K562 (cell line): ENCODE measurements around the gene NCOA3.

Source experiments
- FOS ChIP-seq: IDR thresholded peaks from 3 replicates; pipeline ENCODE4 v1.6.1; 2011; ENCODE audit not compliant: insufficient read length; ENCODE audit errors: extremely low read depth
- RBBP5 ChIP-seq: fragments of 200-600 bp; sonication (generic); IDR thresholded peaks from 2 replicates; pipeline ENCODE4 v1.6.1; 2012; ENCODE audit warnings: borderline replicate concordance, mild to moderate bottlenecking, low read length, control low read depth, inconsistent platforms; ENCODE audit not compliant: insufficient read depth, poor library complexity, severe bottlenecking
- SRSF9 ChIP-seq: fragments of 200-400 bp; formaldehyde crosslinking; IDR thresholded peaks from 2 replicates; pipeline ENCODE4 v1.6.1; 2017; ENCODE audit warnings: low read depth, low read length, borderline replicate concordance
- TAF1 ChIP-seq: IDR thresholded peaks from 2 replicates; pipeline ENCODE4 v1.6.1; 2011; ENCODE audit warnings: mild to moderate bottlenecking, low read length, moderate library complexity; ENCODE audit not compliant: insufficient read depth, control insufficient read depth, severe bottlenecking; ENCODE audit errors: extremely low read depth
- UBTF ChIP-seq, 2 experiments: IDR thresholded peaks; 2 replicates each; pipeline ENCODE4 v1.6.1; 2012; ENCODE audit warnings: improper control_type of control experiment in 2 of 2, low read depth in 2 of 2, low read length in 2 of 2, borderline replicate concordance in 1 of 2
- ZFX ChIP-seq: sonication (generic); formaldehyde crosslinking; IDR thresholded peaks from 2 replicates; pipeline ENCODE4 v1.8.0; 2022; ENCODE audit warnings: mild to moderate bottlenecking, missing genetic modification reagents, moderate library complexity
- ZNF668 ChIP-seq: fragments of 250-450 bp; sonication (Bioruptor Pico); IDR thresholded peaks from 2 replicates; pipeline ENCODE4 v1.8.0; 2022; ENCODE audit warnings: mild to moderate bottlenecking, inconsistent platforms

GRCh38 chr20:47549671-47550070 is 48.0 kb downstream of the NCOA3 start:
- TF ChIP-seq FOS (no peak), SRSF9 (no peak), RBBP5 (no peak), UBTF (IDR thresholded peaks at IDR 0.05; ENCODE audit: borderline replicate concordance in 1 of 2, low read depth in 2 of 2, low read length in 2 of 2) (no peak), TAF1 (no peak), ZFX (CRISPR knock-in tag) (no peak), ZNF668 (no peak)
